ENCODE measurements around the gene GPX6.
"Not testable (repeated sequence)": the region's sequence is repeated elsewhere in the genome, so short reads cannot be mapped to it uniquely, and the experiment has no call there.

GPX6 gene

GRCh38 chr6:28523241-28523622 is 7.6 kb upstream of the GPX6 start:
- Histone ChIP-seq H3K27me3 (ENCODE audit: control insufficient read depth in 1 of 2, insufficient read depth in 2 of 2, low read length in 2 of 2) (peaks cover 6 to 12% of the 10 kb centered on the region in 2 donors), H3K9ac (ENCODE audit: low read length in 2 of 2) (no peak overlapping the region), H3K36me3 (ENCODE audit: control insufficient read depth in 2 of 2, insufficient read depth in 2 of 2, low read length in 2 of 2) (no peaks in the 10 kb centered on the region)

GRCh38 chr6:28522594-28523240 is 7.1 kb upstream of the GPX6 start:
- H3K4me3 ChIP-seq (ENCODE audit: low read length in 2 of 2), result no peak overlapping the region
- H3K36me3 ChIP-seq (ENCODE audit: control insufficient read depth in 2 of 2, insufficient read depth in 2 of 2, low read length in 2 of 2), result no peaks in the 10 kb centered on the region
- peaks cover 3 to 12% of the 10 kb centered on the region in 2 donors for H3K27me3 ChIP-seq (ENCODE audit: control insufficient read depth in 1 of 2, insufficient read depth in 2 of 2, low read length in 2 of 2)
- no peak overlapping the region for H3K27ac ChIP-seq (ENCODE audit: low read length)
- no peaks in the 10 kb centered on the region for H3K9me3 ChIP-seq (ENCODE audit: control insufficient read depth in 2 of 2, low read length in 2 of 2)
- no peak overlapping the region for H3K9ac ChIP-seq (ENCODE audit: low read length in 2 of 2)
- no peaks in the 10 kb centered on the region for H3K4me1 ChIP-seq (ENCODE audit: control insufficient read depth, insufficient read depth, low read length)

More at GRCh38 chr6:28523241-28523622, 7.6 kb upstream of the GPX6 start:
- Histone ChIP-seq H3K4me3 (ENCODE audit: low read length in 2 of 2) (no peak overlapping the region), H3K9me3 (ENCODE audit: control insufficient read depth in 2 of 2, low read length in 2 of 2) (no peaks in the 10 kb centered on the region), H3K4me1 (ENCODE audit: control insufficient read depth, insufficient read depth, low read length) (no peaks in the 10 kb centered on the region), H3K27ac (ENCODE audit: low read length) (no peak overlapping the region)

GRCh38 chr6:28517964-28518363 is 2.4 kb upstream of the GPX6 start:
- peaks cover 0 to 8% of the 10 kb centered on the region in 2 donors for H3K27me3 ChIP-seq (ENCODE audit: control insufficient read depth in 1 of 2, insufficient read depth in 2 of 2, low read length in 2 of 2)
- H3K27ac ChIP-seq (ENCODE audit: low read length), result no peak overlapping the region
- no peaks in the 10 kb centered on the region for H3K9me3 ChIP-seq (ENCODE audit: control insufficient read depth in 2 of 2, low read length in 2 of 2)
- no peaks in the 10 kb centered on the region for H3K4me1 ChIP-seq (ENCODE audit: control insufficient read depth, insufficient read depth, low read length)
- no peak overlapping the region for H3K9ac ChIP-seq (ENCODE audit: low read length in 2 of 2)
- no peak overlapping the region for H3K4me3 ChIP-seq (ENCODE audit: low read length in 2 of 2)
- no peaks in the 10 kb centered on the region for H3K36me3 ChIP-seq (ENCODE audit: control insufficient read depth in 2 of 2, insufficient read depth in 2 of 2, low read length in 2 of 2)

- not testable (repeated sequence) for H3K9me3 ChIP-seq (ENCODE audit: control insufficient read depth in 2 of 2, low read length in 2 of 2); H3K27me3 ChIP-seq (ENCODE audit: control insufficient read depth in 1 of 2, insufficient read depth in 2 of 2, low read length in 2 of 2); H3K4me1 ChIP-seq (ENCODE audit: control insufficient read depth, insufficient read depth, low read length); H3K27ac ChIP-seq (ENCODE audit: low read length); H3K4me3 ChIP-seq (ENCODE audit: low read length in 2 of 2); H3K9ac ChIP-seq (ENCODE audit: low read length in 2 of 2); H3K36me3 ChIP-seq (ENCODE audit: control insufficient read depth in 2 of 2, insufficient read depth in 2 of 2, low read length in 2 of 2)
These were observed 3.2 kb downstream of the GPX6 start for GRCh38 chr6:28512387-28512786.

- no peak overlapping the region for H3K9ac ChIP-seq (ENCODE audit: low read length in 2 of 2)
- no peaks in the 10 kb centered on the region for H3K9me3 ChIP-seq (ENCODE audit: control insufficient read depth in 2 of 2, low read length in 2 of 2)
- no peaks in the 10 kb centered on the region for H3K36me3 ChIP-seq (ENCODE audit: control insufficient read depth in 2 of 2, insufficient read depth in 2 of 2, low read length in 2 of 2)
- no peak overlapping the region for H3K27ac ChIP-seq (ENCODE audit: low read length)
- no peaks in the 10 kb centered on the region for H3K27me3 ChIP-seq (ENCODE audit: control insufficient read depth in 1 of 2, insufficient read depth in 2 of 2, low read length in 2 of 2)
- no peaks in the 10 kb centered on the region for H3K4me1 ChIP-seq (ENCODE audit: control insufficient read depth, insufficient read depth, low read length)
- H3K4me3 ChIP-seq (ENCODE audit: low read length in 2 of 2), result no peak overlapping the region
These were observed 3.8 kb downstream of the GPX6 start for GRCh38 chr6:28511628-28512300.

- Histone ChIP-seq H3K36me3 (ENCODE audit: control insufficient read depth in 2 of 2, insufficient read depth in 2 of 2, low read length in 2 of 2) (no peaks in the 10 kb centered on the region), H3K4me3 (ENCODE audit: low read length in 2 of 2) (no peak overlapping the region), H3K9ac (ENCODE audit: low read length in 2 of 2) (no peak overlapping the region), H3K4me1 (ENCODE audit: control insufficient read depth, insufficient read depth, low read length) (no peaks in the 10 kb centered on the region), H3K27ac (ENCODE audit: low read length) (no peak overlapping the region), H3K9me3 (ENCODE audit: control insufficient read depth in 2 of 2, low read length in 2 of 2) (peaks cover 0 to 4% of the 10 kb centered on the region in 2 donors), H3K27me3 (ENCODE audit: control insufficient read depth in 1 of 2, insufficient read depth in 2 of 2, low read length in 2 of 2) (peaks cover 0 to 2% of the 10 kb centered on the region in 2 donors)
These were observed 8.7 kb downstream of the GPX6 start for GRCh38 chr6:28506807-28507475.

- peaks cover 2 to 3% of the 10 kb centered on the region in 2 donors for H3K27me3 ChIP-seq (ENCODE audit: control insufficient read depth in 1 of 2, insufficient read depth in 2 of 2, low read length in 2 of 2)
- H3K4me3 ChIP-seq (ENCODE audit: low read length in 2 of 2), result no peak overlapping the region
- H3K9me3 ChIP-seq (ENCODE audit: control insufficient read depth in 2 of 2, low read length in 2 of 2), result peaks cover 0 to 4% of the 10 kb centered on the region in 2 donors
- H3K27ac ChIP-seq (ENCODE audit: low read length), result no peak overlapping the region
- H3K4me1 ChIP-seq (ENCODE audit: control insufficient read depth, insufficient read depth, low read length), result no peaks in the 10 kb centered on the region
- no peak overlapping the region for H3K9ac ChIP-seq (ENCODE audit: low read length in 2 of 2)
- H3K36me3 ChIP-seq (ENCODE audit: control insufficient read depth in 2 of 2, insufficient read depth in 2 of 2, low read length in 2 of 2), result no peaks in the 10 kb centered on the region
These were observed 9.9 kb downstream of the GPX6 start for GRCh38 chr6:28505733-28506132.

GRCh38 chr6:28502709-28503305 is 12.8 kb downstream of the GPX6 start:
- not testable (repeated sequence) for H3K9me3 ChIP-seq (ENCODE audit: control insufficient read depth in 2 of 2, low read length in 2 of 2); H3K9ac ChIP-seq (ENCODE audit: low read length in 2 of 2); H3K4me1 ChIP-seq (ENCODE audit: control insufficient read depth, insufficient read depth, low read length); H3K27me3 ChIP-seq (ENCODE audit: control insufficient read depth in 1 of 2, insufficient read depth in 2 of 2, low read length in 2 of 2); H3K36me3 ChIP-seq (ENCODE audit: control insufficient read depth in 2 of 2, insufficient read depth in 2 of 2, low read length in 2 of 2); H3K27ac ChIP-seq (ENCODE audit: low read length); H3K4me3 ChIP-seq (ENCODE audit: low read length in 2 of 2)

- not testable (repeated sequence) for H3K4me3 ChIP-seq (ENCODE audit: low read length in 2 of 2); H3K9me3 ChIP-seq (ENCODE audit: control insufficient read depth in 2 of 2, low read length in 2 of 2); H3K4me1 ChIP-seq (ENCODE audit: control insufficient read depth, insufficient read depth, low read length); H3K27ac ChIP-seq (ENCODE audit: low read length); H3K36me3 ChIP-seq (ENCODE audit: control insufficient read depth in 2 of 2, insufficient read depth in 2 of 2, low read length in 2 of 2); H3K27me3 ChIP-seq (ENCODE audit: control insufficient read depth in 1 of 2, insufficient read depth in 2 of 2, low read length in 2 of 2); H3K9ac ChIP-seq (ENCODE audit: low read length in 2 of 2)
These were observed 13.5 kb downstream of the GPX6 start for GRCh38 chr6:28502136-28502535.

- Histone ChIP-seq H3K9me3 (ENCODE audit: control insufficient read depth in 2 of 2, low read length in 2 of 2) (peaks cover 0 to 4% of the 10 kb centered on the region in 2 donors), H3K9ac (ENCODE audit: low read length in 2 of 2) (no peak overlapping the region), H3K36me3 (ENCODE audit: control insufficient read depth in 2 of 2, insufficient read depth in 2 of 2, low read length in 2 of 2) (no peaks in the 10 kb centered on the region), H3K4me1 (ENCODE audit: control insufficient read depth, insufficient read depth, low read length) (no peaks in the 10 kb centered on the region), H3K27me3 (ENCODE audit: control insufficient read depth in 1 of 2, insufficient read depth in 2 of 2, low read length in 2 of 2) (peaks cover 3% of the 10 kb centered on the region in 2 donors), H3K4me3 (ENCODE audit: low read length in 2 of 2) (no peak overlapping the region), H3K27ac (ENCODE audit: low read length) (no peak overlapping the region)
These were observed 14.3 kb downstream of the GPX6 start for GRCh38 chr6:28501259-28501658.

Measured in stomach smooth muscle (tissue), 2 donors.